GM19455 (cell line): ENCODE results near the gene ARMC6.

Experiments
- ATAC-seq: cut with Tn5 transposase; IDR thresholded peaks from one replicate; pipeline ENCODE4 v1.9.1; 2021; ENCODE audit not compliant: unreplicated experiment

The ARMC6 gene

GRCh38 chr19:19054315-19054938 lies 21.0 kb downstream of the ARMC6 start:
- no peak for ATAC-seq

DNA sequence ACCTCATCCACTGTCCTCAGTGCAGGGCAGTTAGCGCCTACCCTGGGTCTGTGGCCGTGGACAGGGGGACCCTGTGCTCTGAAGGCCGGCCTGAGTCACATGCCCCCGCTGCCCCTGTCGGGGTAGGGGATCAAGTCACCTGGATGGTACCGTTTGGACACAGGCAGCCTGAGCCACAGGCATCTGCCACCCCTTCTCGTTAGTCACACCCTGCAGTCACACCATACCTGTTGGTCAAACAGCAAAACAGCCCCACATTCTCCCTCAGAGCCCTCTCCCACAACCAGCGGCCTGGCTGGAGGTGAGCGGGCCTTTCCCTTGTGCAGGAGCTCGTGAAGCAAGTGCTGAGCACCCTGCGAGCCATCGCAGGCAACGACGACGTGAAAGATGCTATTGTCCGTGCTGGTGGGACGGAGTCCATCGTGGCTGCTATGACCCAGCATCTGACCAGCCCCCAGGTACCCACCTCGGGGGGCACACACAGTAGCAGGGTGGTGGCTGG lies 21.6 kb downstream of the ARMC6 start:
- ATAC-seq: no peak

GRCh38 chr19:19055701-19056100 lies 22.3 kb downstream of the ARMC6 start:
- no peak for ATAC-seq

DNA sequence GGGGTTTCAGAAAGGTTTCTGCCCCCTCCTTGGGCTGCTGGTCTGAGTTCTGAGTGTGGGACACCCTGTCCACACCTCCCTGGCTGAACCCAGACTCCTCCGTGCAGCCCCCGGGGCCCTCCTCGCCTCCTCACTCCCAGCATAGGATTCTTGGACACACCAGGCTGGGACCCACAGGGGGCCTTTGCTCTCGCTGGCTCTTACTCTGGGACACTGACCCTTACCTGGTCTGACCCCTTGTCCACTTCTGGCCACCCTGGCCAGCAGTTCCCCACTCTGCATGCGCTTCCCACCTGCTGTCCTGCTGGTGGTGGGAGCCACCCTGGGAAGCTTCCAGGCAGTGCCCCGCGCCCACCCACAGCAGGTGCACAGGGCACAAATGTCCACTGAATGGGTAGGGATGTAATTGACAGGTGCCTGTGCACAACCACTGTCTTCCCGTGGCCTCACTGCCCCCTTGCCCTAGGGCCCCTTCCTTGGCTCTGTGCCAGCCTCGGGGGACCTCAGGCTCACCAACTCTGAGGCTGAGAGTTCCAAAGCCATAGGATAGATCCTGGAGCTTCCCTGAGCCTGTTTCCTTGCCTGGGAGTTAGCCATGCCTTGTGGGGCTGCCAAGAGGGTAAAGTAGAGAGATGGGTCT lies 23.4 kb downstream of the ARMC6 start:
- ATAC-seq: no peak

- ATAC-seq: no peak
Measured at GRCh38 chr19:19057317-19057716, 23.9 kb downstream of the ARMC6 start.

- no peak for ATAC-seq
Measured at GRCh38 chr19:19057720-19058119, 24.3 kb downstream of the ARMC6 start.

- ATAC-seq: no peak
Measured at GRCh38 chr19:19059018-19059836, 25.8 kb downstream of the ARMC6 start.

DNA sequence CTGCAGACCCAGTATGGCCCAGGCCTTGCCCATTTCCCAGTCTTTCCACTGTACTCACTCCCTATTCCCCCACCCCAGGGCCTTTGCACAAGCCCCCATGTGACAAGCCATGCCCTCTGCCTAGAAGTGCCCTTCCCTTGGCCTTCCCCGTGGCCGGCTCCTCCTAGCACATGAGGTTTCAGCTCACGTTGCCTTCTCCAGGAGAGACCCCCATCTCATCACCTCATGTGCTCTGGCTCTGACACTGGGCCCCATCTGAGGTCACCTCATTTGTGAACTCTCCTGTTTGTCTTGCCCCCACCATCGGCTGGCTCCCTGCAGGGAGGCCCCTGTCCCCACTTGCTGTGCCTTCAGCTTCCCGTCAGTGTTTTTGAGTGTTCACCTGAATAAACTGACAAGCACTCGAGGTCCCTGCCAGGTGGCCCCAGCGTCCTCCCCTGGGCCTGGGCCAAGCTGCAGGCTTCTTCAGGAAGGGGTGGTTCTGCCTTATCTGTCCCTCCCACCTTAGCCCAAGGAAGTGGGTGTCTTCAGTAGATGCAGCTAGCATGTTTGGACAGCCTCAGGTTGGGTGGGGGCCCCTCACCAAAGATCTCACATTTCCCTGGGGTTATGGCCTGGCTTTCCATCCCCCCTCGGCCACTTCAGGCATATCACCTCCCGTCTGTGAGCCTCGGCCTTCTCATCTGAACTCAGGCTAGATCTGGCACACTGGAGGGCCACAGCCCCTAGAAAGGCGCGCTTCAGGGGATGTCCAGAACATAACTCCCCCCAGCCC lies 26.6 kb downstream of the ARMC6 start:
- no peak for ATAC-seq

DNA sequence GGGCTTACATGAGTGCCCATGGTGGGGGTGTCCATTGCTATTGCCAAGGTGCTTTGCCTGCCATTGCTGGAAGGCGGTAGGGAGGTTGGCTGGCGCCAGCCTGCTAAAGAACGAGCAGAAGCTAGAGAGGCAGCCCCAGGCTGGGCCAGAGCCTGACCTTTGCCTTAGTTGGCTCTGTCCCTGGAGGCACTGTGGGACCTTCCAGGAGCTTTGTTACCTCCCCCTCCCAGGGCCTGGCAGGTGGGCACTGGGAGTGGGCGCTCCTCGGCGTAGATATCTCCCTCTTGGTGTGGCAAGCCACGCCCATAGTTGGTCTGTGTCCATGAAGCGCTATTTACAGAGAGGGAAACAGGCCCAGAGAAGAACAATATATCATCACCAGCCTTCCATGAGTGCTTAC lies 28.1 kb downstream of the ARMC6 start:
- ATAC-seq: no peak

GRCh38 chr19:19062454-19063182 lies 29.2 kb downstream of the ARMC6 start:
- ATAC-seq: no peak

- peak; percentile 88 for ATAC-seq
Measured at GRCh38 chr19:19063183-19064097, 30.0 kb downstream of the ARMC6 start, which contains the start of gene SLC25A42. Gene SLC25A42 (plus strand): TSS chr19:19063994. CDS start chr19:19096125, 32,131 bp downstream.

DNA sequence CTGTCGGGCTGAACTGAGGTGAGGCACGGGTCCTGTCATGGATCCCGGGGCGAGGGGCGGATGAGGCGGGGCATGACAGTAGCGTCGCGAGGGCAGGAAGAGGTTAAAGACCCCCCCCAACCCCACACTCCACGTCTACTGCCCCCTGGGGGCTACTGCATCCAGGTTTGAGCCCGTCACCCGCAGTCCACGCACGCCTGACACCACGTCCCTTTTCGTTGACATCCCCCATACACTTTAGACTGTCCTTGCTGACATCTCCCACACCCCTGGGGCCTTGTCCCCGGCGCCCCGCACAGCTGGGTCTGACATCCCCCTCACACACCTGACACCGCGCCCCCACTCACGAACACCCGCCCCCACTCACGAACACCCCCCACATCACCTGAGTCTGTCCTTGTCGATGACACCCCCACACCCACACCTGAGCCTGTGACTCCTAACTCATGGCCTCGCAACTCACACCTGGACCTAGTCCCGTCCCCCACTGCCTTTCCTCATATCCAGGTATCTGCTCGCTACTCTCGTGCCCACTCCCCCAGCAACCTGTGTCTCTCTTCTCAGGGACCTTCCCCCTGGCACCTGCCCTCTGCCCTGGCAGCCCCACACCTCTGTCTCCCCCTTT lies 30.8 kb downstream of the ARMC6 start:
- no peak for ATAC-seq

DNA sequence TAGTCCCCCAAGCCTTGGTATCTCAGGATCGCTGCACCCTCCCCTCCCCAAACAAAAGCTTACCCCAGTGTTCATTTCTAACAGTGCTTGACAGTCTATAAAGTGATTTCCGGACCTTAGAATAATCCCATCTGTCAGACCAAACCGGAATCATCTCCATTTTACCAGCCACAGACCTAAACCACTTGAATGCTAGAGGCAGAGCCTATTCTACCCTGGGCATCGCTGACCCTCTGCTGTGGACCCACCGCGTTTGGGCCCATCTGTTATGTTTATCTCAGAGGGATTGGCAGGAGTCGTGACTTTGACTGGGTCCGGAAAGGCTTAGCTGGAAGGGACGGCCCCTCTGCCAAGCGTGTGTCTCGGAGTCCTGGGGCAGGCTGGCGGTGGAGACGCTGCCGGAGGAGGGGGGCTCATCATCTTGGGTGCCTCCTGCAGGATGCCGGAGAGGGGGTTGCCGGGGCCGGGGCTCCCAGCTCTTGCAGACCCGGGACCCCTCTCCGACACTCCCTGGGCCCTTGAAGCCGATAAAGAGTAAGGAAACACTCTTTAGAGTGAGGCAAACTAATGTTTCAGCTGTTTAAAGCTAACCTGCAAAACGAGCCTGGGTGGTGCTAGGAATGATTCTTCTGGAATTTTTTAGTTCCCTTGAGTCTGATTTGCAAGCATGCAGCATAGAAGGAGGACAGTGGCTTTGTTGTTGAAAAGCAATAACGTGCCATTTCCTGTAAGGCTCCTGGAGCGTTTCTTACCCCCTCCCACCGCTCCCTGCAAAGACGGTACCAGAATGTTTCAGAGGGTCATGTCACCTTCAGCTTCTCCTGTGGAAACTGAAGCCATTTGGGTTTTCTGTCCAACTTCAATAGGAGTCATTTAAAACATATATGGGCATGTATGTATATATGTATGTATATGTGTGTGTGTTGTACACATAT lies 31.7 kb downstream of the ARMC6 start:
- ATAC-seq: no peak

DNA sequence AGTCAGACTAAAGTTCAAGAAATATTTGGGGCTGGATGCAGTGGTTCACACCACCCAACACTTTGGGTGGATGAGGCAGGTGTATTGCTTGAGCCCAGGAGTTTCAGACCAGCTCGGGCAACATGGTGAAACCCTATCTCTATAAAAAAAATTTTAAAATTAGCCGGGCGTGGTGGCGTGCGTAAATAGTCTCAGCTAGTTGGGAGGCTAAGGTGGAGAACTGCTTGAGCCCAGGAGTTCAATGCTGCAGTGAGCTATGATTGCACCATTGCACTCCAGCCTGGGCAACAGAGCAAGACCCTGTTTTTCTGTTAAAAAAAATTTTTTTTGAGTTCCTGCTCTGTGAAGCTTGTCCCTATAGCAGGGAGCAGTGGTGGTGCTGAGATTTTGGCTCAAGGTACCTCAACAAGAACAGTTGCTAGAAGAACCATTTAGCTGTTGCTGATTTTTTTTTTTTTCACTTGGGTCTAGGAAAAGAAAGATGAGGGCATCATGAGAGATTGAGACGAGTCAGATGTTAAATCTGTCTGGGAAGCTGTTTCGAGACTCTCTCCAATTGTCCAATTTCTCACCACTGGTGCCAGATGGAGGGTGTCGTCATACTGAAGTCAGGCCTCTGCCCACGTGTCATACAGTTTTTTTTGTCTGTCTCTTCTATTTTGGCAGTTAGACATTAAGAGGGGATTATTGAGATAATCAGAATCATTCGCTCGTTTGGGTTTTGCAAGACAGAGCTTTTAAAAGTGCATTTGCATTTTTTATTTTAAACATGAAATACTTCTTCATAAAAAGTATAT lies 34.1 kb downstream of the ARMC6 start:
- no peak for ATAC-seq

DNA sequence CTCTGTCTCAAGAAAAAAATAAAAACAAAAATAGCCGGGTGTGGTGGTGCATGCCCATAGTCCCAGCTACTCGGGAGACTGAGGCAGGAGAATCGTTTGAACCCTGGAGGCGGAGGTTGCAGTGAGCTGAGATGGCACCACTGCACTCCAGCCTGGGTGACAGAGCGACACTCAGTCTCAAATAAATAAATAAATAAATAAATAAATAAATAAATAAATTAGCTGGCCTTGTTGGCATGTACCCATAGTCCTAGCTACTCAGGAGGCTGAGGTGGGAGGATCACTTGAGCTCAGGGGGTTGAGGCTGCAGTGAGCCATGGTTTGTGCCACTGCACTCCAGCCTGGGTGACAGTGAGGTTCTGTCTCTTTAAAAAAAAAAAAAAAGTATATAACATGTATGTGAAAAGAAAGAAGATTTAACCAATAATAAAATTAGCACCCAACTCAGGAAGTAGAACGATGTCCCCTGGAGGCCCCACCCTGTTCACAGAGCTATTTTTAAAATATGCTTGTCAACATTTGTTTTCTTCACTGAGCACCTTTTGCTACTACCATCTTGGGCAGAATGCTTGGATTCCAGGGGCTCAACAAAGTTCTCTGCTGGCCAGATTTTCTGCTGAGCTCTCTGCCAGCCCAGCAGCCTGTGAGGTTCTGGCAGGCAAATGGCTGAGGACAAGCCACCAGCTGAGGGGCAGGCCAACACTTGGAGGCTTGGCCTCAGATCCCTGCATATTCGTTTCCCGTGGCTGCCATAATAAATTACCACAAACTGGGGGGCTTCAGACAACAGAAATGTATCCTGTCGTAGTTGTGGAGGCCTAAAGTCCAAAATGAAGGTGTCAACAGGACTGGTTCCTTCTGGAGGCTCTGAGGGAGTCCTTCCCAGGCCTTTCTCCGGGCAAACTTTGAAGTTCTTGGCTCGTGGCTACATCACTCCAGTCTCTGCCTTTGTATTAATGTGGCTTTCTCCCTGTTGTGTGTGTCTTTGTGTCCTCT lies 35.6 kb downstream of the ARMC6 start:
- no peak for ATAC-seq

DNA sequence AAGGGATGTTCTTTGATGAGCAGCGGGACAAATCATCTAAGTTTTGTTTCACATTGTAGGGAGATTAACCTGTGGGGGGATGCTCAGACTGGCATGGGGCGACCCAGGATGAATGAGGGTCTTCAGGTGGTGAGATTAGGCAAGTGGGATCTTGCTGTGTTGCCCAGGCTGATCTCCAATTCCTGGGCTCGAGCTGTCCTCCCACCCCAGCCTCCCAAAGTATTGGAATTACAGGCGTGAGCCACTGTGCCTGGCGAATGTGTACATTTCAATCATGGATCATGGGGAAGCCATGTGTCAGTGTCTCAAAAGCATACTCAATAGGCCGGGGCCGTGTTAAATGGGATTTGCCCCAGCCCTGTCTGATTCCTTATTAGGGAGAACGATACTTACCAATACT lies 38.5 kb downstream of the ARMC6 start:
- ATAC-seq: no peak
